Endometrial microvascular endothelial cells (primary cell): ENCODE measurements around the gene ALOXE3. TPM values are rescaled to one million over a fixed set of nuclear protein-coding genes. Genes with fewer than 3 reads are reported as not detected.

Source experiments
- in situ Hi-C: cut with HindIII; loops from 2 replicates; pipeline ENCODE4 v1.10.0; 2017; ENCODE audit warnings: low sequenced_read_pairs, low pct_unique_long_range_greater_than_20kb; ENCODE audit errors: inconsistent ontology term
- total RNA-seq: library from RNA; depleted of rRNA; stranded (reverse); fragments of >200 nt; gene quantifications from one replicate; pipeline ENCODE4 v1.2.3, GENCODE V29; 2015; ENCODE audit errors: inconsistent ontology term

Gene ALOXE3
- total RNA-seq, 1 donor from 2014 or later: 0.19 TPM

DNA sequence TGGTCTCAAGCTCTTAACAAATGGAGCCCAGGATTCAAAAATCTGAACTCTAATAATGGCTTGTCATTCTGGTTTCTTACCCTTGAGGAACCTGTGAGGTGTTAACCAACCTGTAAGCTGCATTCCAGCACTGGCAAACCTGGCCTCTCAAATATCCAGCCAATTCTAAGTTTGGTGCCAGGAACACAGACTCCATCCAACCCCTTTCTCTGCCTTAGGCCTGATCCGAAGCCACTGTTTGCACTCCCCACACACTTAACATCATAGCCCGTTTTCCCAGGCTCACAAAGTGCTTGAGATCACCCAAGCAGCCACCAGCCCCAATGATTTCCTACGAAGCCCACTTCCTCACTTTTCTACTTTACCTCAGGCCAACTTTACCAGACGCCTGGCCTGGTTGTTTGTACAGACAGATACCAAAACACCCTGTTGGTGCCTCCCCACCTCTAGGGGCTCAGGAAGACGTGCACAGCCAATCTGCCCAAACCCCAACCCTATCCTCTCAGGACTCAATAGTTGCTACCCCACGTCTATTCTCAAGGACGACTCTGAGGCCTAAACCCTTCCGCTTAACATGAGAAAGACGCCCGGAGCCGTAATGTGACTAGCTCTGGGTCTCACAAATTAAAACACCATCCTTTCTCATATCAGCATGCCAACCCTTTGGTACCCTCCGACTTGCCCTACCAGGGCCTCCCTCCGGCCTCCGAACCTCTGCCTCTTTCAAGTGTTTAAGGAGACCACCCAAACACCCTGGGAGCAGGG, 37.1 kb upstream of the ALOXE3 start:
- in situ Hi-C loops: no loop called here

DNA sequence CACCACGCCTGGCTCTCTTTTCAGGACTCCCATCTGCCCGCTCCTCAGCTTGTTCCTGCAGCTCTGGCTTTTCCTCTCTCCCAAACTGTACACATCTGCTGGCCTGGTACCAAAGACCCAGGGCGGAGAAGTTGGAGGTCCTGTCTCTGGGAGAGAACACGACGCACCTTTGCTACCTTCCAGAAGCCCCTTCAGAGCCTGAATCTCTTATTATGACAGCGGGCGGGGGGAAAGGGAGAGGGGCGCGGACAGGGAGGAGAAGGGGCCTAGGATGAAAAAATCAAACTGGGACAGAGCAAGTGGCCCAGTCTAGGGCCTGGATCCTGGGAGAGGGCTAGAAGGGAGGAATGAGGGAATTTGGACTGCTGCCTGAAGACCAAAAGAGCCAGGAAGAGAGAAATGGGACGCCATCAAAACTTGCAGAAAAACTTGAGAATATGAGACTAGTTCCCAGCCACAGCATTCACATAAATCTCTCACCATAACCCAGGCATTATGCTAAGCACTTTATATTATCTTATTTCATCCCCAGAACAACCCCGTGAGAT, 36.4 kb upstream of the ALOXE3 start:
- in situ Hi-C loops: no loop called here

DNA sequence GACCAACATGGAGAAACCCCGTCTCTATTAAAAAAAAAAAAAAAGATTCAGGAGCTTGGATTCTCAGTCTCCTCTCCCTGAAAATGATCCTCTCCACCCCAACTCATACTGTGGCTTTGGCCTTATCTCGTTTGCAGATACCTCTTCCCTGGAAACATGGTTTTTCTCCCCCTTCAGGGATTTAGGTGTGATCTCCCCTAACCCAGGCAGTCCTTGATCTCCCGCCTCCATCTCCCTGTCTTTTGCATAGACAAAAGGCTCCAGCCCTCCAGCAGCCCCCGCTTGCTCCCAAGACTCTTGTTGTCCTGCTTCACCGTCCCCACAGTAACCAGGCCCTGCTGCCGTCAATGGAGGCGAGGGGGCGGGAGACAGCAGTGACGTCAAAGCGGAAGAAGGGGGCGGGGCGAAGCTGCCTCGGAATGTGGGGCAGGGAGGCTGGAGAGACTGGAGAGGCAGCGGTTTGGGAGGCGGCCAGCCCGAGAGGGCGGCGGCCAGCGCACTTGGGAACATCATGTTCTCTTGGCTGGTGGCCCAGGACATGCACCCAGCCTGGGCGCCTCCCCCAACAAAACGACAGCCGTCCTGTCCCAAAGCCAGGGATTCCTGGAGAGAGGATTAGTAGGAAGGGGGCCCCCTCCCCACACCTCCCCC, 35.8 kb upstream of the ALOXE3 start:
- in situ Hi-C loops: no loop called here

DNA sequence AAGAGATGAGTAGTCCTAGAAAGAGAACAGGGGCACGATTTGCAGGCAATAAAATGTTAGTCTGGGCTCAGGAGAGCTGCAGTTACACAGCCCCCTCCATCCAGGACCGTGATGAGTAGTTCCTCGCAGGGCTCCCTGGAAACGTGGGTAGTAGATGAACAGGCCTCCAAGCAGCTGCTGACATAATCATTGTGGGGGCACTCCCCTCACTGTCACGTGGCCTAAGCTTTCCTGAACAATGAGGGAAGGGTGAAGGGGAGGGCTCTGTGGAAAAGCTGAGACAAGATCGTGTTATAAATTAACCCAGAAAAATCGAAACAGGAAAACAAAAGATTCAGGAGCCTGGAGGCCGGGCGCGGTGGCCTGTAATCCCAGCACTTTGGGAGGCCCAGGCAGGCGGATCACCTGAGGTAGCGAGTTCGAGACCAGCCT, 35.2 kb upstream of the ALOXE3 start:
- in situ Hi-C loops: no loop called here

DNA sequence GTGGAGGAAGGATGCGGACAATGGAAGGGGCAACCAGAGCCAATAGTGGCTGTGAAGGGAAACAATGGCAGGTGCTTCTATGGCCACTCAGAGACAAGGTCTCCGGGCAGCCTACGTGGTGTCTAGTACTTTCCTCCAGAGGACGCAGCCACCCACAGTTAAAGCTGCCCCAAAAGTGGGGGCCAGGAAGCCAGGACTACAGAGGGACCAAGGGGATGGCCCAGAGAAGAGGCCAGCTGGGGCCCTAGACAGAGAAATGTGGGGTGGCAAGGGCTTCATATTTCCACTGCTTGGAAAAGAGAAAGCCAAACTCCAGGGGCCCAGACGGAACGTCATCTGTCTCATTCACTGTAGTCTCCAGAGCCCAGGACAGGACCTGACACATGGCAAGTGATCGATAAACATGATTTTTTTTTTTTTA, 34.7 kb upstream of the ALOXE3 start:
- in situ Hi-C loops: no loop called here

DNA sequence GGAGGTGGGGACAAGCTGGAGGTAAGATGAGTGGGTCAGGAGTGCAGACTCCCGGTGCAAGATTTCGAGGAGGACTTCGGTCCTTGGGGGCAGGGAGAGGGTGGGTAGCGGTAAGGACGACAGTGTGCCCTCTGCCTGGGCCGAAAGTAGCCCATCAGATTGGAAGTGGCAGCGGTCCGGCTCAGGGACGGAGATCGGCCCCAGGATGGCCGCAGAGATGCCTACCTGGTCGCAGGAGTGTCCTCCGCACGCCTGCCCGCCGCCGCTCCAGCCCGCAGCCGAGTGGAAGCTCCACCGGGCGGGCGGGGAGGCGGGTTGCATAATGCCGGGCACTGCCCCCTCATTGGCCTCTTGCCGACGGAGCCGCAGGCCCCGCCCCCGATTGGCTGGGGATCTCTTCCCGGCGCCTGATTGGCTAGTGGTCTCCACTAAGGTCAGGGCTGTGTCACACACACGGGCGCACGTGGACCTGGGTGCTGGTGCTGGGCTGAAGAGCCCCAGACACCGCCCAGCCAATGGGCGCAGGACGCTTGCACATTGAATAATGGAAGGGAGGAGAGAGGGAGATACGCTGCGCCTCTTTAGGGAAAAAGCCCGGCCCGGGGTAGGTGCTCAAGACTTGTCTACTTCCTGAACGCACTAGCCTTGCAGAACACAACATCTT, 33.9 kb upstream of the ALOXE3 start, which contains the start of gene PER1:
Gene PER1 (minus strand): TSS at position 293 of the 664 bp plus-strand sequence. CDS start 1,698 bp downstream, outside the sequence.
- in situ Hi-C loops: no loop called here

DNA sequence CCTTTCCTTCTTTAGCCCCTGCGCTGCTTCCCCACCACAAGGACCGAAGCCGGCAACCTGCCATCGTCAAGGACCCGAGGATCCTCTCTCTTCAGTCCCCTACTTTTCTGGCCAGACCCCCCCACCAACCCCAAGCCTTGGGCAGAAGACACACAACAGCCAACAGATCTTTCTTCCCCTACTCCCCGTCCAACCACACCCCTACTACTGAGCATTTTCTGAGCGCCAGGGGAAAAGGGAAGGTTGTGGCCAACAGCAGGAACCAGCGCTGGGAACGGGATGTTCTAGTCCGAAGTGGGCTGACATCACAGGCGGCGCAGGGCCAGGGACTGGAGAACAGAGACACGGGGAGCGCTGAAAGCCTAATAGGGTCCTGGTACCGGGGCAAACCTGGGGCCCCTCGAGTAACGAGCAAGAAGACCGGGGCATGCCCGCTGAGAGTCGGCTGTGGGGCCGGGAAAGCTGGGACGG, 33.4 kb upstream of the ALOXE3 start:
- in situ Hi-C loops: no loop called here

DNA sequence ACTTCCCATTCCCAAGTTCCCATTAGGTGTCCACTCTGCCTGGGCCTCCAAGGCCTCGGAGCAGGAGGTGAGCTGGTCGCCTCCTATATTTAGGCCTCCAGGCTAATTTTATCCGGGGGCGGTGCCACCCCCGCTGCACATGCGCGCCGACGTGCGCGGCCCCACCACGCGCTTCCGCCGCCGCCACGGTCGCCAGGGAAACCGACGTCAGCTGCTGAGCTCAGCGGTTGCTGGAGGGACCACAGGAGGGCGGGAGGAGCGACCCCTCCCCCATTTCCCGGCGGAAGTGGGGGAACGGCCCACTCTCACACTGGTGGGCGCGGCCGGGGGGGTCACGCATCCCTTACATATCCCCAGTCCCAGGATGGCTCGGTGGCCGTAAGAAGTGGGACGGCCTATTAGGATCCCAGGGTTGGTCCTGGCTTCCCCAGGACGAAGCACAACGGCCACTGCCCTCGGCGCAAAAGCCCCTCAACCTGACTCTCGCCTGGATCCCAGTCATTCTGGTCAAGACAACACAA, 32.9 kb upstream of the ALOXE3 start:
- in situ Hi-C loops: no loop called here

DNA sequence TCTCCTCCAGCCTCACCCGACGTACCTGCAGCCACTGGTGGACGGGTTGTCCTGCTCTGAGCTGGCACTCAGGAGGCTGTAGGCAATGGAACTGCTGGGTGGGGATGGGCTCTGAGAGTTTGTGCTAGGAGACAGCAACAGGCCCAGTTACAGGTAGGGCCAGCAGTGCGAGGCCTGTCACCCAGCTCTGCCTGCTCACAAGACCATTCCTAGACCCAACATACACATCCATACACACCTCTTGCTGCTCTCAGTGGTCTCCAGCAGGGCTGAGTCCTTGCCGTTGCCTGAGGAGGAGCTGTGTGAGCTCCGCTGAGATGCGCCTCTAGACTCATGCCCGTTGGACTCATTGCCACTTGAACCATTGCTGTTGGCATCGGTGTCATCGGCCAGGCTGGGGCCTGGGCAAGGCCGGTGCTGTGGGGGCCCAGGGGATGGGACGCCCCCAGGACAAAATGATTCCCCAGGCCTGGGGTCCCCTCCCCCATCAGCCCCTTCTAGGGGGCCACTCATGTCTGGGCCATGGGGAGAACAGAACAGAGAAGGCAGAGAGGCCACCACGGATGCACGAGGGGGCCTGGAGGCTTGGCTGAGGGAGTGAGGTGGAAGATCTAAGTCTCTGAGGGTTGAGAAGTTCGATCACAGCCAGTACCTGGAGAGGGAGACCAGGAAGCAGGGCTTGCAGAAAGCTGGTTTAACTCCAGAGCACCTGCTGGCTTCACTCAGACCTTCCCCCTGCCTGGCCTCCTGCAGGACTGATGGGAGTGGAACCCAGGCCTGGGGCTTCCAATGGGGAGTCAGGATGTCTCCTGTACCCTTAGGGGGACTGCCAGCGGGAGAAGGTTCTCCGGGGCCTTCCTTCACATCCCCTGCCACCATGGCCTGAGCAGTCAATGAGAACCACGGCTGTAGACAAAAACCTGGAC, 32.1 kb upstream of the ALOXE3 start:
- in situ Hi-C loops: no loop called here

DNA sequence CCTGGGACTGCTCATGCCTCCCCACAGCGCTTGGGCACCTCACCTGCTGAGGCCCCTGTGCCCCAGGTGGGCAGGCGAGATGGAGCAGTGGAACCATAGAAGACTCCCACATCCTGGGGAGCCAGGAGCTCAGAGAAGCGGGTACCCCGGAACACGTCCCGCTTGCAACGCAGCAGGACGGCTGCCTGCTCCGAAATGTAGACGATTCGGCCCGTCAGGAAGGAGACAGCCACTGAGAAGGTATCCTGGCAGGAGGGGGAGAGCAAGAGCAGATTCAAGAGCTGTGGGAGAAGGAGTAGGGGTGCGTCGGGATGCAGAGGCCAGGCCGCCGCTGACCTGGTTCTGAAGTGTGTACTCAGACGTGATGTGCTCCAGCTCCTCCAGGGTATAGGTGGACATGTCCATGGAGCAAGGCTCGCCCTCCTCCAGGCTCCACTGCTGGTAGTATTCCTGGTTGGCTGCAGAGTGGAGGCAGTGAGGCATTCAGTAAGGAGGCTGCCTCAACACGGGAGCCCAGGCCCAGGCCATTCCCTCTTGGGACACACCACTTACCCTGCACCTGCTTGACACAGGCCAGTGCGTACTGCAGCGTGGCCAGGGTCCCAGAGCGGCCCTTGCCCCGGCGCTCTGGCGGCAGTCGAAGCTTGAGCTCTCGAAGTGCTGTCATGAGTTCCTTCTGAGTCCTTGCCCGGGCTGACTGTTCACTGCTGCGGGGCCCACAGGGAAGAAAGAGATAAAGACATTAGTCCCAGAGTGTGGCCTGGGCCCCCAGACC, 31.3 kb upstream of the ALOXE3 start:
- in situ Hi-C loops: no loop called here

DNA sequence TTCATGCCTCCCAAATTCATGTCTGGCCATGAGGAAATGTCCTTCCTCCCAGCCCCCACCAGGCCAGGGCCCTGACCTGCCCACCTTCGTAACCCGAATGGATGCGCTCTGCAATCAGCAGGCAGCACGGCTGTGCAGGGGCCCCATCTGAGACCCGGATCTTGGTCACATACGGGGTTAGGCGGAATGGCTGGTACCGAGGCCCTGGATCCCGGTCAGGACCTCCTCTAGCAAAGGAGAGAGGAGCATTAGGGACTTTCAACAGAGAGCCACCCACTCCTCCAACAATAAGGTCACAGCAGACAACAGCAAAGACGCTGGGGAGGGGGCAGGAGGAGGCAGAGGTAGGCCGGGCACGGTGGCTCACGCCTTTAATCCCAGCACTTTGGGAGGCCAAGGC, 30.2 kb upstream of the ALOXE3 start:
- in situ Hi-C loops: no loop called here

DNA sequence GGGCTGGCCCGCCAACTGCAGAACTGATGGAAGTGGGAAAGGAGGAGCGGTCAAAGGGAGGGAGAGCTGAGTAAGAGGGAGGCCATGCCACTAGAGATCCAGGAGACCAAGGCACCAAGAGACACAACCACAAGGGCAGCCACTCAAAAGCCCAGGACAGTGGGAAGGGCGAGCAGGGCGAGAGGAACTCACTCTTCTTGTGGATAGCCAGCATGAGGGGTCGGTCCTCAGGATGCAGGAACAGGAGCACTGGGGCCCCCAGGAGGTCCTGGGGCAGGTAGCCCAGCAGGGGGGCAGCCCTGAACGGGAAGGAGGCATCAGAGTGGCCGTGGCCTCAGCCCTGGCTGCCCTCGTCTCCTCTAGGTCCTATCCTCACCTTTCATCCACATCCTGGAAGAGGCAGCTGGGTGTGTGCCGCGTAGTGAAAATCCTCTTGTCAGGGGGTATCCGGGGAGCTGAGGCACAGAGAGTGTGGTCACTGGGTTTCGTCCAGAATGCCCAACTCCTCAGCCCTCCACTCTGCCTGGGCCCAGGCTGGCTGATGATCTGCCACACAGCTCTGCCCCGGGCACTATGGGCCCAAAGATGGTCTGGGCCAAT, 29.6 kb upstream of the ALOXE3 start:
- in situ Hi-C loops: no loop called here

DNA sequence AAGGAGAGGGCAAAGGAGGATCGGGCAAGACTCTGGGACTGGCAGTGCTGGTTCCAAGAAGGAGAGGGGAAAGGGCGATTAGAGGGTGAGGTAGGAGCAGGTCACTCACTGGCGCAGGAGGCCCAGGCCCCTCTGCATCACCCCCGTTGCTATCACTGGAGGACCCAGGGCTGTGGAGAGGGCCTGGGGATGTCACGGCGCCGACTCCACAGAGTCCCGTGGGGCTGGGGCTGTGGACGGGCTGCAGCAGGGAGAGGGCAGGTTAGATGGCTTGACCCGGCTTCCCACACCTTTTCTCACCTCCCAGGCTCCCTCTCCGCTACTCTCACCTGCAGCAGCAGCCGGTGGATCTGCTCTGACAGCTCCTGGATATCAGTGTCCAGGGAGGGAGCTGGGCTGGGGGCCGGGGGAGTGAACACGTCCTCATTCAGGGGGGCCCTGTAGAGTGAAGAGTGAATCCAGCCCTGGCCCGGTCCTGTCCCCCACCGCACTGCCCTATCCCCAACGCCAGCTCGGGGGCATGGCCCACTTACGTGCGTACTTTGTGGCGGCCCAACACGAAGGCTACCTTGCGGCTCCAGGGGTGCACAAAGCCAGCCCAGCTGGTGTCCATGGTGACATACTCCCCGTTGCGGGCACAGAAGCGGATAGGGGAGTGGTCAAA, 29.0 kb upstream of the ALOXE3 start:
- in situ Hi-C loops: no loop called here

DNA sequence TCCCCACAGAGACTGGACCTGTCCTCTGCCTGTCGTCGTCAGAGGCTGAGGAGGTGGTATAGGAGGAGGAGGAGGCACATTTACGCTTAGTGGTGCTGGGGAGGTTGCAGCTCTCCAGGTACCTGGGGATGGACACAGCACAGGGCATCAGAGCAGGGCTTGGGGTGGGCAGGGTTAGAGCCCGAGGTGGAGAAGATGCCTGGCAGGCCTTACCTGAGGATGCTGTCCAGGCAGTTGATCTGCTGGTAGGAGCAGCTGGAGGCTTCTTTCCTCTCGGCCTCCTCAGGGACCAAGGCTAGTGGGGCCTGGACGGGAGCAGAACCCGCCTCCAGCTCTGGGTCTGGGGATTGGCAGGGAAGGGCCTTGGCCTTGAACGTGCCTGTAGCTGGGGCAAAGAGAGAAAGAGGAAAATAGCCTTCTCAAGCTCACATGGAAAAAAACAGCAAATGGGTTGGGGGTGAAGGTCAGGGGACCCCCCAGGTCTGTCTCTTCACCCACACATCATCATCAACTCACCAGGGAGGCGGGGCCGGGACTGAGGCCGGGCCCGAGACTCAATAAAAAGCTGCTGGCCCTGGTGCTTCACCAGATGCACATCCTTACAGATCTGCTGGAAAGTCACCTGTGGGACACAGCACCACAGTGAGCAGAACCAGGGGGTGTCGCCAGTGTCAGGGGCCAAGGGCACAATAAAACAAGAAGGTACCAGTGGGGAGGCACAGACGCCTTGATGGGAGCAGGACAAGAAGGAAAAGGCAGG, 28.2 kb upstream of the ALOXE3 start:
- in situ Hi-C loops: no loop called here

DNA sequence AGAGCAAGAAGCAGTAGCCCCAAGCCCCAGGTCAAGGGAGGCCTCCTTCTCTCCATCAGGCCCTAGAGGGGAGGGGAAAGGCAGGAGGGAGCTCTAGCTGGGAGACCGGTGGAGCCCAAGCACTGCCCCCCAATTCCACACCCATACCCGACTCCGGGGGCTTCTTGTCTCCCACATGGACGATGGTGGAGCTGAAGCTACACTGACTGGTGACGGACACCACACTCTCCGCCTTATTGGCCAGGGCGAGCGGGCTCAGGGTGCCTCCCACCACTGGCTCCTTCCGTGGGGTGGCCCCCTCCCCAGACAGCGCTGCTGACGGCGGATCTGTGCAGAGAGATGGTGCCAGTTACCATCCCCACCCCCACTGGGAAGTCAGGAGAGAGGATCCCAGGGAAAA, 27.5 kb upstream of the ALOXE3 start:
- in situ Hi-C loops: no loop called here
